SK-MEL-5 (cell line): ENCODE measurements around the gene TVP23B. TPM values are rescaled to one million over a fixed set of nuclear protein-coding genes. Genes with fewer than 3 reads are reported as not detected.

Experiments
- total RNA-seq: library from RNA; depleted of rRNA; stranded (reverse); fragments of >200 nt; shearing (Covaris generic); gene quantifications from 2 replicates; pipeline ENCODE4 v1.2.3, GENCODE V29; 2014; rRNA removed

Gene TVP23B
- total RNA-seq, 1 experiment from 2014 or later = 92.5 TPM

Other genes with a start within 250 kb of the TVP23B start
- gene TBC1D28, start 136.8 kb upstream of the TVP23B start, total RNA-seq = not detected in 2 replicates
- 0.71 and 1.4 TPM in 2 replicates for gene FOXO3B, start 98.9 kb upstream of the TVP23B start, total RNA-seq
- not detected in 2 replicates for gene FBXW10, start 37.1 kb upstream of the TVP23B start, total RNA-seq
- gene PRPSAP2, start 76.9 kb downstream of the TVP23B start, total RNA-seq = 61.4 and 63.6 TPM in 2 replicates
- 0.11 TPM in 1 of 2 replicates, not detected in the other for gene SLC5A10, start 171.0 kb downstream of the TVP23B start, total RNA-seq
- 0.61 and 0.85 TPM in 2 replicates for gene FAM83G, start 223.6 kb downstream of the TVP23B start, total RNA-seq